Epithelial cell of esophagus (primary cell): ENCODE results near the gene PATL2.
A peak's percentile ranks its signal among the peaks of the same experiment; 100 is the strongest.

Experiments used
- DNase-seq: peaks from one replicate; pipeline ENCODE4 v3.0.0; 2010; ENCODE audit warnings: low read depth
- H3K4me3 ChIP-seq: 2 replicates; pipeline ENCODE4 v1.5.1; 2011; ENCODE audit warnings: mild to moderate bottlenecking, low read length, control low read depth
- TF ChIP-seq, protein P1 (sequence below): IDR thresholded peaks from 2 replicates; pipeline ENCODE4 v1.5.1; 2011; ENCODE audit warnings: low read depth, mild to moderate bottlenecking, low read length, control low read depth, inconsistent platforms; ENCODE audit not compliant: insufficient read depth; ENCODE audit errors: missing control alignments

The PATL2 gene

DNA sequence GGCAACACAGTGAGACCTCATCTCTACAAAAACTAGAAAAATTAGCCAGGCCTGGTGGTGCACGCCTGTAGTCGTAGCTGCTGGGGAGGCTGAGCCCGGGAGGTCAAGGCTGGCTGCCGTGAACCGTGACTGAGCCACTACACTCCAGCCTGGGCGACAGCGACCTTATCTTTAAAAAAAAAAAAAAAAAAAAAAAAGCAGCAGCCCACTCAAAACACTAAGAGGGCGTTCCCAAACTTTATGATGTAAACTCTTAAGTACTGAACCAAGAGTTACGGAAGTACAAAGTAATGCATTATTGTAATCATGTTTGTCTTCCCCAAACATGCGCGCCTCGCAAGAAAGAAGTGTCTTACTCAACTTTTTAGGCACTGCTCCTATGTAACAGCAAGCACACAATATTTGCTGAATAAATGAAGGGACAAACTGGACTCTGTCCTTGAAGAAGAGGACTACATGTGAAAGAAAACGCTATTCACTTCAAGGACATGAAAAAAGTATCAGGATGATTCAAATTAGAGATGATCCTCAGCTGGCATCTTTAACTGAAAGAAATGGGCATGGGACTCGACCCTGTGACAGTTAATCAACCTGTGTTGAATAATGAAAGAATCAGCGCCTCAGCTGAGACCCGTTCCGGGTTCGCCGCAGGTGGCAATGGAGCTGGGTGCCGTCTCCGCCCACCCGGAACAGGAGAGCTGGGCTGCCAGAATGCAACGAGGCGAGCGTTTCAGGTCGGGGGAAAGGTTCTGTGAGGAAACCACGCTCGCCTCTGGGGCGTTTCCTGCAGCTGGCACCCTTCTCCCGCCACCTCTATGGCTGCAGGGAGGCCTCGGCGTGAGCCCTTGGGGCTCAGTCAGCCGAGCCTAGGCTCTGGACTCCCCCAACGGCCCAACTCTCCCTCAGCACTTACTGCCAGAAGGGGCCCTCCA is 48.4 kb downstream of the PATL2 start:
- DNase-seq = peak; percentile 62
- TF ChIP-seq, protein P1, sequence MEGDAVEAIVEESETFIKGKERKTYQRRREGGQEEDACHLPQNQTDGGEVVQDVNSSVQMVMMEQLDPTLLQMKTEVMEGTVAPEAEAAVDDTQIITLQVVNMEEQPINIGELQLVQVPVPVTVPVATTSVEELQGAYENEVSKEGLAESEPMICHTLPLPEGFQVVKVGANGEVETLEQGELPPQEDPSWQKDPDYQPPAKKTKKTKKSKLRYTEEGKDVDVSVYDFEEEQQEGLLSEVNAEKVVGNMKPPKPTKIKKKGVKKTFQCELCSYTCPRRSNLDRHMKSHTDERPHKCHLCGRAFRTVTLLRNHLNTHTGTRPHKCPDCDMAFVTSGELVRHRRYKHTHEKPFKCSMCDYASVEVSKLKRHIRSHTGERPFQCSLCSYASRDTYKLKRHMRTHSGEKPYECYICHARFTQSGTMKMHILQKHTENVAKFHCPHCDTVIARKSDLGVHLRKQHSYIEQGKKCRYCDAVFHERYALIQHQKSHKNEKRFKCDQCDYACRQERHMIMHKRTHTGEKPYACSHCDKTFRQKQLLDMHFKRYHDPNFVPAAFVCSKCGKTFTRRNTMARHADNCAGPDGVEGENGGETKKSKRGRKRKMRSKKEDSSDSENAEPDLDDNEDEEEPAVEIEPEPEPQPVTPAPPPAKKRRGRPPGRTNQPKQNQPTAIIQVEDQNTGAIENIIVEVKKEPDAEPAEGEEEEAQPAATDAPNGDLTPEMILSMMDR = no peak
- peak overlapping the region; percentile 90 for H3K4me3 ChIP-seq

DNA sequence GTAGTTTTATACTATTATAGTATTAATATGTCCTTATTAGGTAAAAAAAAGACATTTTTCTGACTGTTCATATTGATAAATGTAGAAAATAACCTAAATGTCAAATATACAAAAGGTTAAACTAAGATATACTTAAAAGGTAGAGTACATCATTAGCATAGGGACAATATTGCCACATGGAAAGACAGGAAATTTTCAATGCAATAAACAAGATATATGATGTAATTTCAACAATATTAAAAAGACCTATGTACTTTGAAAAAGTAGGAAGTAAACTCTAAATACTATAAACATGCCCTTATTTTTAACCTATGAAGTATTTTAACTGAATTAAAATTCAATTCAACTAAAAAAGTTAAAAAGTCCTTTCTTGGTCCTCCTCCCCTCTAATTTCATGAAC is 49.5 kb downstream of the PATL2 start:
- DNase-seq = no peak
- no peak overlapping the region for H3K4me3 ChIP-seq

DNA sequence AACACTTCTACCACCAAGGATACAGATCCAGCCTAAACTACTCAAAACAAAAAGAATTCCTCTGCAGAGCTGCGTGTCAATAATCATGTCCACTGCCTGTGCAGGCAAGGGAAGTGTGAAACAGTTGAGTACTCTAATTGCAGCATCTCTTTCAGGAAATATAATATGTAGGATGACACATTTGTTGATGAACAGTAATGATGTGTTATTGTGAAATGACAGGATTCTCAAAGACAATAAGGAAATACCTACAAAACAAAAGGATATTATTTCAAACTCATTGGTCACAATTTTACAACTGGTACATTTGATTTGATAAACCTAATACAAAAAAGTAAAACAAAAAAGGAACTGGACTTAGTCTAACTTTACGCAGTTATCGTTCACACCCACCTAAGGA is 52.1 kb downstream of the PATL2 start:
- no peak overlapping the region for H3K4me3 ChIP-seq
- peak; percentile 68 for DNase-seq
- TF ChIP-seq, protein P1 = no peak

More for the DNA sequence above, 49.5 kb downstream of the PATL2 start:
- TF ChIP-seq, protein P1 = no peak

DNA sequence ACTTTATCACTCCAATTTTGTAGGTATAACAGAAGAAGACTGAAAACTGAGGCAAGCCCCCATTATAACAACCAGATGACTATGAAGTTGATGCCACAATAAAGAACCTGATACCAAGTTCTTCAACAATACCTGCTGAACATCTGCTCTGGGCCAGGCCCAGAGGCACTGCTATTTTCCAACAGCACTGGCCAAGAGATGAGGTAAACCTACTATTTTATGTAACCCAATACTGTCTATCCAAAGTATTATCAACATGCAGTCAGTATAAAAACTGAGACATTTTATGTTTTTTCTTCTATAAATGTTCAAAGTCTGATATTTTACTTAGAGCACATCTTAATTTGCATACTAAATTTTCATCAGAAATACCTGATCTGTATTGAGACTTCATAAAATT is 53.7 kb downstream of the PATL2 start:
- TF ChIP-seq, protein P1 = no peak
- DNase-seq = no peak
- H3K4me3 ChIP-seq = no peak overlapping the region

DNA sequence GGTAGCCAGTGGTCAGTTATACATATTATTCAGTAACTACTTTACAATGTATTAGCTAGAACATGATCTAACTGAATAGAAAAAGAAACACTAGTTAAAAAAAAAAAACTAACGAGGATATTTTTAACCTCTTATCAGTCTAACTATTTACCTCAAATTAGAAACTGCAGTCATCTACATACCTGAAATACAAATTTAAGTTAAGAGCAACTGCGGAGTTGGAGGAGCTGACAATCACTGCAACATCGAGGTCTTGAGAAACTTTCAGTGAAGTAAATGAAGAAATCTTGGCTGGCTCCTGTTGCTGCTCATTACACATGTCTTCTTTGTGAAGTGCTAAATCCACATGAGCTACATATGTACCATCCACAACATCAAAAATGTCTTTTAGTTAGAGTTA is 54.2 kb downstream of the PATL2 start:
- TF ChIP-seq, protein P1 = no peak
- DNase-seq = no peak
- no peak overlapping the region for H3K4me3 ChIP-seq

DNA sequence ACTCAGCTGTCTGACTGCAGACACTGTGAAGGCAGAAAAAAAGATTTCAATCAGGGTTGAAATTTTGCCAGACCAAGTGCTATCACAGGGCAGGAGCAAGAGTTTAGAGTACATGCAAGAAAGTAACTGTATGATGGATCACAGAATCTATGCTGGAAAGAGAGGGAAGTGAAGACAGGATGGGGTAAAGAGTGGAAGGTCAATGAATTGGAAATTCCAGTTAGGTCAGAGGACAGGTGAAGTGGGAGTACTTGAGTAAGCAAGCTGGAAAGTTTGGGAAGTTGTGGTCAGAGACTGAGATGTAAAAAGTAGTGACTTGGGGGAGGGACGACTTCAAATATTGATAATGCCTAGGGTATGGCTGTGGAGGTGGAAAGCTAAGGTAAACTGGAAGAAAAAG is 54.8 kb downstream of the PATL2 start:
- DNase-seq = no peak
- TF ChIP-seq, protein P1 = no peak
- no peak overlapping the region for H3K4me3 ChIP-seq
